NB4 (cell line): ENCODE measurements around the gene HLF.

Experiments used
- CTCF ChIP-seq: IDR thresholded peaks from one replicate; pipeline ENCODE4 v1.5.1; 2012; ENCODE audit warnings: low read depth, low read length
- POLR2A ChIP-seq: IDR thresholded peaks from 2 replicates; pipeline ENCODE4 v1.6.1; 2011; ENCODE audit warnings: mild to moderate bottlenecking; ENCODE audit not compliant: insufficient read length; ENCODE audit errors: extremely low read depth

DNA sequence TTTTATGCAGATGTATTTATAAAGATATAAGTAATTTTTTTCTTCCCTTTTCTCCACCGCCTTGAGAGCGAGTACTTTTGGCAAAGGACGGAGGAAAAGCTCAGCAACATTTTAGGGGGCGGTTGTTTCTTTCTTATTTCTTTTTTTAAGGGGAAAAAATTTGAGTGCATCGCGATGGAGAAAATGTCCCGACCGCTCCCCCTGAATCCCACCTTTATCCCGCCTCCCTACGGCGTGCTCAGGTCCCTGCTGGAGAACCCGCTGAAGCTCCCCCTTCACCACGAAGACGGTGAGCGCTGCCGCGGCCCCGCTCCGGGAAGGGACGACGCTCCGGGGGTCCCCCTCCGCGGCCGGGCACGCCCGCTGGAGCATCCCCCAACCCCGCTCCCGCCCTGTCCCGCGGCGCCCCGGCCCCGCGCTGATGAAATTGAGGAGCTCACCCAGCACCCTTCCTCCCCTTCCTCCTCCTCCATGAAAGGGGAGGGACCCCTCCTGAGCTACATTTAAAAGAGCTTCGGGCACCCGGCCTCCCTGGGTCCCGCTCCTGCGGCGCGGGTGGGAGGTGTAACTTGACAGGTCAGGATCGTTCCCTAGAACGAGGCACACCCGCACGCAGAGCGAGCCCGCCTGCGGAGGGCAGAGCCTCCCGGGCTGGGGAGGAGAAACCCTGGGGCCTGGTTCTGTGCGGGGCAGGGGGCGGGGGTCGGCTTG lies 706 bp downstream of the HLF start:
- TF ChIP-seq CTCF (no peak), POLR2A (no peak)
